ENCODE data around the gene NMU. TPM values are rescaled to one million over a fixed set of nuclear protein-coding genes. Genes with fewer than 3 reads are reported as not detected.

Gene NMU
- total and polyA plus RNA-seq, 9 of the 15 experiments (the other 6 are each of a cell fraction or from before 2014, with no cell fraction given): 73.8 to 846 (median 599) TPM

- 0 out of 2 replicates have a peak, but pooled peaks have one; percentile 38 for TF ChIP-seq ZNF583 (CRISPR knock-in tag; IDR thresholded peaks at IDR 0.05)
- no peak for TF ChIP-seq FOXJ3 (CRISPR knock-in tag; IDR thresholded peaks at IDR 0.05)
- TF ChIP-seq, protein P1, sequence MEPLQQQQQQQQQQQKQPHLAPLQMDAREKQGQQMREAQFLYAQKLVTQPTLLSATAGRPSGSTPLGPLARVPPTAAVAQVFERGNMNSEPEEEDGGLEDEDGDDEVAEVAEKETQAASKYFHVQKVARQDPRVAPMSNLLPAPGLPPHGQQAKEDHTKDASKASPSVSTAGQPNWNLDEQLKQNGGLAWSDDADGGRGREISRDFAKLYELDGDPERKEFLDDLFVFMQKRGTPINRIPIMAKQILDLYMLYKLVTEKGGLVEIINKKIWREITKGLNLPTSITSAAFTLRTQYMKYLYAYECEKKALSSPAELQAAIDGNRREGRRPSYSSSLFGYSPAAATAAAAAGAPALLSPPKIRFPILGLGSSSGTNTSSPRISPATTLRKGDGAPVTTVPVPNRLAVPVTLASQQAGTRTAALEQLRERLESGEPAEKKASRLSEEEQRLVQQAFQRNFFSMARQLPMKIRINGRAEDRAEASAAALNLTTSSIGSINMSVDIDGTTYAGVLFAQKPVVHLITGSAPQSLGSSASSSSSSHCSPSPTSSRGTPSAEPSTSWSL (CRISPR knock-in tag; IDR thresholded peaks at IDR 0.05; ENCODE audit: borderline replicate concordance): no peak
- no peak for TF ChIP-seq HOXB6 (CRISPR knock-in tag; IDR thresholded peaks at IDR 0.05; ENCODE audit: borderline replicate concordance)
- TF ChIP-seq IRF1 (CRISPR knock-in tag; IDR thresholded peaks at IDR 0.05; ENCODE audit: borderline replicate concordance): no peak
- peak; percentile 57; the same call in 1 of the 2 replicates for TF ChIP-seq SOX6 (IDR thresholded peaks at IDR 0.05)
- no peak for TF ChIP-seq TCF15 (CRISPR knock-in tag; IDR thresholded peaks at IDR 0.05)
- no peak for TF ChIP-seq MCM7 (IDR thresholded peaks at IDR 0.05)
- no peak for TF ChIP-seq ARHGAP35 (IDR thresholded peaks at IDR 0.05; ENCODE audit: partially characterized antibody)
- no peak for TF ChIP-seq KLF16 (IDR thresholded peaks at IDR 0.05)
- peak in 1 of 2 experiments; percentile 38; a peak in 1 of 4 replicates for TF ChIP-seq HDAC1 (IDR thresholded peaks at IDR 0.05)
- no peak for TF ChIP-seq ZBTB49 (CRISPR knock-in tag; IDR thresholded peaks at IDR 0.05; ENCODE audit: borderline replicate concordance)
- TF ChIP-seq CREBBP (IDR thresholded peaks at IDR 0.05; ENCODE audit: low read depth, low read length): no peak
- no peak for TF ChIP-seq ZSCAN32 (CRISPR knock-in tag; IDR thresholded peaks at IDR 0.05)
- no peak for TF ChIP-seq ZNF586 (CRISPR knock-in tag; conservative IDR thresholded peaks at IDR 0.05)
- no peak for TF ChIP-seq SMAD1 (IDR thresholded peaks at IDR 0.05; ENCODE audit: low read depth, low read length, partially characterized antibody)
- no peak for TF ChIP-seq TFAM (CRISPR knock-in tag; conservative IDR thresholded peaks at IDR 0.05)
- peak; percentile 34; the same call in 1 of the 2 replicates for TF ChIP-seq CBX1 (IDR thresholded peaks at IDR 0.05; ENCODE audit: low read depth)
- peak in 1 of 2 experiments; percentile 55; a peak in 1 of 4 replicates for TF ChIP-seq TEAD1 (CRISPR knock-in tag; IDR thresholded peaks at IDR 0.05)
- no peak for TF ChIP-seq ZBTB8A (IDR thresholded peaks at IDR 0.05; ENCODE audit: partially characterized antibody)
- TF ChIP-seq SNIP1 (IDR thresholded peaks at IDR 0.05; ENCODE audit: low read depth): no peak
- TF ChIP-seq ZKSCAN3 (CRISPR knock-in tag; IDR thresholded peaks at IDR 0.05): no peak
- no peak for TF ChIP-seq GATA2 (CRISPR knock-in tag; IDR thresholded peaks at IDR 0.05)
- TF ChIP-seq HMGN3 (IDR thresholded peaks at IDR 0.05; ENCODE audit: borderline replicate concordance, extremely low read depth, insufficient read length, low read depth, low read length): peak; percentile 89
- TF ChIP-seq RBM22 (IDR thresholded peaks at IDR 0.05; ENCODE audit: low read depth, low read length, poor library complexity, severe bottlenecking): peak; percentile 74
These were observed 90.2 kb downstream of the NMU start (continued) for GRCh38 chr4:55545641-55546505.

Data from K562 (cell line).